ENCODE results near the gene HPCAL1.

- TF ChIP-seq CTCF (IDR thresholded peaks at IDR 0.05) (no peak), POLR2A (IDR thresholded peaks at IDR 0.05) (no peak)
These were observed 130.7 kb downstream of the HPCAL1 start for GRCh38 chr2:10433264-10433946.

Data from right lobe of liver (tissue), 4 donors.